ENCODE results near the gene AVPR1B.

AVPR1B gene

GRCh38 chr1:206143537-206144172 is 26.5 kb upstream of the AVPR1B start:
- Histone ChIP-seq H3K27ac (ENCODE audit: low read length, poor library complexity, severe bottlenecking) (no peak overlapping the region), H2AK5ac (ENCODE audit: low read length, severe bottlenecking) (no peak overlapping the region), H4K8ac (ENCODE audit: low read length) (no peak overlapping the region), H2BK12ac (ENCODE audit: low read length in 2 of 2) (no peak overlapping the region), H3K4me2 (ENCODE audit: low read length, poor library complexity, severe bottlenecking) (no peak overlapping the region), H3K36me3 (ENCODE audit: control insufficient read depth in 1 of 2, insufficient read depth in 2 of 2, low read depth in 1 of 2, low read length in 2 of 2) (no peaks in the 10 kb centered on the region), H3K9me3 (ENCODE audit: control insufficient read depth, low read length) (peaks cover 6% of the 10 kb centered on the region), H3K4me3 (ENCODE audit: insufficient read depth in 1 of 2, low read depth in 1 of 2, low read length in 2 of 2) (no peak overlapping the region), H3K4me1 (ENCODE audit: control insufficient read depth, insufficient read depth, low read depth, low read length) (no peaks in the 10 kb centered on the region), H3K4ac (ENCODE audit: low read depth in 1 of 2, low read length in 2 of 2) (no peak overlapping the region), H3K14ac (ENCODE audit: low read length in 2 of 2) (no peak overlapping the region), H2BK120ac (ENCODE audit: low read depth, low read length) (no peak overlapping the region), H3K9ac (ENCODE audit: low read length) (no peak overlapping the region), H3K23ac (ENCODE audit: low read length in 2 of 2) (no peak overlapping the region), H2BK15ac (ENCODE audit: low read depth, poor library complexity, severe bottlenecking) (no peak overlapping the region), H2AFZ (ENCODE audit: low read depth, low read length) (no peak overlapping the region), H2BK5ac (ENCODE audit: low read depth, low read length, poor library complexity, severe bottlenecking) (no peak overlapping the region), H3K18ac (ENCODE audit: low read depth in 1 of 2, low read length in 2 of 2) (no peak overlapping the region), H3K79me1 (replicated peaks; ENCODE audit: low read length, poor library complexity, severe bottlenecking) (no peaks in the 10 kb centered on the region), H3K27me3 (ENCODE audit: control insufficient read depth in 1 of 2, insufficient read depth in 1 of 2, low read length in 2 of 2) (peaks cover 59 to 78% of the 10 kb centered on the region in 2 experiments), H4K91ac (ENCODE audit: low read length) (no peak overlapping the region)
- no peak for DNase-seq
- 86% methylated on average over 12 of the region's 15 CpGs for WGBS

GRCh38 chr1:206142770-206143169 is 25.6 kb upstream of the AVPR1B start:
- H2BK15ac ChIP-seq (ENCODE audit: low read depth, poor library complexity, severe bottlenecking): no peak overlapping the region
- H3K4me2 ChIP-seq (ENCODE audit: low read length, poor library complexity, severe bottlenecking): no peak overlapping the region
- no peak overlapping the region for H2BK12ac ChIP-seq (ENCODE audit: low read length in 2 of 2)
- no peak overlapping the region for H3K14ac ChIP-seq (ENCODE audit: low read length in 2 of 2)
- H3K36me3 ChIP-seq (ENCODE audit: control insufficient read depth in 1 of 2, insufficient read depth in 2 of 2, low read depth in 1 of 2, low read length in 2 of 2): no peaks in the 10 kb centered on the region
- H3K9ac ChIP-seq (ENCODE audit: low read length): no peak overlapping the region
- no peak overlapping the region for H3K4me3 ChIP-seq (ENCODE audit: insufficient read depth in 1 of 2, low read depth in 1 of 2, low read length in 2 of 2)
- H2BK120ac ChIP-seq (ENCODE audit: low read depth, low read length): no peak overlapping the region
- no peaks in the 10 kb centered on the region for H3K79me1 ChIP-seq (replicated peaks; ENCODE audit: low read length, poor library complexity, severe bottlenecking)
- H3K23ac ChIP-seq (ENCODE audit: low read length in 2 of 2): no peak overlapping the region
- H2AK5ac ChIP-seq (ENCODE audit: low read length, severe bottlenecking): no peak overlapping the region
- H3K27me3 ChIP-seq (ENCODE audit: control insufficient read depth in 1 of 2, insufficient read depth in 1 of 2, low read length in 2 of 2): peaks cover 64 to 87% of the 10 kb centered on the region in 2 experiments
- no peak overlapping the region for H2AFZ ChIP-seq (ENCODE audit: low read depth, low read length)
- no peaks in the 10 kb centered on the region for H3K4me1 ChIP-seq (ENCODE audit: control insufficient read depth, insufficient read depth, low read depth, low read length)
- no peak overlapping the region for H2BK5ac ChIP-seq (ENCODE audit: low read depth, low read length, poor library complexity, severe bottlenecking)
- H4K91ac ChIP-seq (ENCODE audit: low read length): no peak overlapping the region
- no peak overlapping the region for H3K18ac ChIP-seq (ENCODE audit: low read depth in 1 of 2, low read length in 2 of 2)
- no peak for DNase-seq
- peaks cover 5% of the 10 kb centered on the region for H3K9me3 ChIP-seq (ENCODE audit: control insufficient read depth, low read length)
- H3K27ac ChIP-seq (ENCODE audit: low read length, poor library complexity, severe bottlenecking): no peak overlapping the region
- no peak overlapping the region for H4K8ac ChIP-seq (ENCODE audit: low read length)
- no peak overlapping the region for H3K4ac ChIP-seq (ENCODE audit: low read depth in 1 of 2, low read length in 2 of 2)
- WGBS: 97% methylated on average over 2 of the region's 2 CpGs

- peaks cover 5% of the 10 kb centered on the region for H3K9me3 ChIP-seq (ENCODE audit: control insufficient read depth, low read length)
- H3K14ac ChIP-seq (ENCODE audit: low read length in 2 of 2): no peak overlapping the region
- H3K79me1 ChIP-seq (replicated peaks; ENCODE audit: low read length, poor library complexity, severe bottlenecking): no peaks in the 10 kb centered on the region
- H4K8ac ChIP-seq (ENCODE audit: low read length): no peak overlapping the region
- peaks cover 64 to 88% of the 10 kb centered on the region in 2 experiments for H3K27me3 ChIP-seq (ENCODE audit: control insufficient read depth in 1 of 2, insufficient read depth in 1 of 2, low read length in 2 of 2)
- no peak overlapping the region for H2BK12ac ChIP-seq (ENCODE audit: low read length in 2 of 2)
- no peak overlapping the region for H3K23ac ChIP-seq (ENCODE audit: low read length in 2 of 2)
- no peak overlapping the region for H2AFZ ChIP-seq (ENCODE audit: low read depth, low read length)
- 83% methylated on average over 2 of the region's 3 CpGs for WGBS
- no peak overlapping the region for H2BK5ac ChIP-seq (ENCODE audit: low read depth, low read length, poor library complexity, severe bottlenecking)
- no peak overlapping the region for H3K4ac ChIP-seq (ENCODE audit: low read depth in 1 of 2, low read length in 2 of 2)
- no peaks in the 10 kb centered on the region for H3K36me3 ChIP-seq (ENCODE audit: control insufficient read depth in 1 of 2, insufficient read depth in 2 of 2, low read depth in 1 of 2, low read length in 2 of 2)
- no peak overlapping the region for H4K91ac ChIP-seq (ENCODE audit: low read length)
- no peak overlapping the region for H3K9ac ChIP-seq (ENCODE audit: low read length)
- H3K18ac ChIP-seq (ENCODE audit: low read depth in 1 of 2, low read length in 2 of 2): no peak overlapping the region
- no peaks in the 10 kb centered on the region for H3K4me1 ChIP-seq (ENCODE audit: control insufficient read depth, insufficient read depth, low read depth, low read length)
- no peak overlapping the region for H2BK15ac ChIP-seq (ENCODE audit: low read depth, poor library complexity, severe bottlenecking)
- no peak for DNase-seq
- H3K27ac ChIP-seq (ENCODE audit: low read length, poor library complexity, severe bottlenecking): no peak overlapping the region
- no peak overlapping the region for H2BK120ac ChIP-seq (ENCODE audit: low read depth, low read length)
- H3K4me3 ChIP-seq (ENCODE audit: insufficient read depth in 1 of 2, low read depth in 1 of 2, low read length in 2 of 2): no peak overlapping the region
- H3K4me2 ChIP-seq (ENCODE audit: low read length, poor library complexity, severe bottlenecking): no peak overlapping the region
- no peak overlapping the region for H2AK5ac ChIP-seq (ENCODE audit: low read length, severe bottlenecking)
Observed at GRCh38 chr1:206142011-206142410, 24.8 kb upstream of the AVPR1B start.

GRCh38 chr1:206136241-206136640 is 19.1 kb upstream of the AVPR1B start:
- no peak overlapping the region for H3K18ac ChIP-seq (ENCODE audit: low read depth in 1 of 2, low read length in 2 of 2)
- H3K4me3 ChIP-seq (ENCODE audit: insufficient read depth in 1 of 2, low read depth in 1 of 2, low read length in 2 of 2): no peak overlapping the region
- H4K8ac ChIP-seq (ENCODE audit: low read length): no peak overlapping the region
- no peak overlapping the region for H4K91ac ChIP-seq (ENCODE audit: low read length)
- no peak overlapping the region for H3K23ac ChIP-seq (ENCODE audit: low read length in 2 of 2)
- no peaks in the 10 kb centered on the region for H3K36me3 ChIP-seq (ENCODE audit: control insufficient read depth in 1 of 2, insufficient read depth in 2 of 2, low read depth in 1 of 2, low read length in 2 of 2)
- no peak overlapping the region for H2BK5ac ChIP-seq (ENCODE audit: low read depth, low read length, poor library complexity, severe bottlenecking)
- H3K4me2 ChIP-seq (ENCODE audit: low read length, poor library complexity, severe bottlenecking): no peak overlapping the region
- no peak for DNase-seq
- no peak overlapping the region for H2BK15ac ChIP-seq (ENCODE audit: low read depth, poor library complexity, severe bottlenecking)
- no peak overlapping the region for H2AK5ac ChIP-seq (ENCODE audit: low read length, severe bottlenecking)
- no peak overlapping the region for H2AFZ ChIP-seq (ENCODE audit: low read depth, low read length)
- H3K9me3 ChIP-seq (ENCODE audit: control insufficient read depth, low read length): peaks cover 5% of the 10 kb centered on the region
- H3K4me1 ChIP-seq (ENCODE audit: control insufficient read depth, insufficient read depth, low read depth, low read length): no peaks in the 10 kb centered on the region
- H2BK12ac ChIP-seq (ENCODE audit: low read length in 2 of 2): no peak overlapping the region
- H3K27me3 ChIP-seq (ENCODE audit: control insufficient read depth in 1 of 2, insufficient read depth in 1 of 2, low read length in 2 of 2): peaks cover 38 to 53% of the 10 kb centered on the region in 2 experiments
- H3K9ac ChIP-seq (ENCODE audit: low read length): no peak overlapping the region
- H3K14ac ChIP-seq (ENCODE audit: low read length in 2 of 2): no peak overlapping the region
- H3K4ac ChIP-seq (ENCODE audit: low read depth in 1 of 2, low read length in 2 of 2): no peak overlapping the region
- H2BK120ac ChIP-seq (ENCODE audit: low read depth, low read length): no peak overlapping the region
- no peaks in the 10 kb centered on the region for H3K79me1 ChIP-seq (replicated peaks; ENCODE audit: low read length, poor library complexity, severe bottlenecking)
- H3K27ac ChIP-seq (ENCODE audit: low read length, poor library complexity, severe bottlenecking): no peak overlapping the region
- no CpG with 5 or more reads among the region's 2 CpGs for WGBS

All from mesenchymal stem cell (in vitro differentiated cells and primary cell).